ENCODE results near the gene CTTNBP2.

CTTNBP2 gene

DNA sequence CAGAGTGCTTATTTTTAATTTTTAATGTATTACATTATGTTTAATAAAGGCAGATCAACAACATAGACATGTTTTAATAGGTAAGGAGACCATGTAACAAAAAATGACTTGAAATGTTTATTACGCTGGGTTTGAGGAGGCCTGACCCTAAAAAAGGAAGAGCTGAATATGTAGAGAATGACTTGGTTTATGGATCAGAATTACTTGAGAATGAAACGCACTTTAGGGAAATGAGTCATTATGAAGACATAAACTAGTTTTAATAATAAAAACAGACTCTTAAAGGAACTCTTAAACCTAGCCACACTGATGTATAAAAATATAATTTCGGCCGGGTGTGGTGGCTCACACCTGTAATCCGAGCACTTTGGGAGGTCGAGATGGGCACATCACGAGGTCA lies 56.5 kb downstream of the CTTNBP2 start:
- H4K12ac ChIP-seq (ENCODE audit: low read depth, low read length) = no peak overlapping the region
- H4K91ac ChIP-seq (ENCODE audit: low read depth, low read length) = no peak overlapping the region
- no peak overlapping the region for H3K18ac ChIP-seq (ENCODE audit: low read length)
- no peak overlapping the region for H3K23ac ChIP-seq (ENCODE audit: low read length)
- no peak overlapping the region for H3K27ac ChIP-seq (ENCODE audit: low read depth, low read length)
- no peak overlapping the region for H2BK5ac ChIP-seq (ENCODE audit: low read depth, low read length, poor library complexity)
- DNase-seq = no peak
- no peaks in the 10 kb centered on the region for H3K79me2 ChIP-seq (ENCODE audit: control insufficient read depth, insufficient read depth, low read length, poor library complexity)
- no peaks in the 10 kb centered on the region for H3K27me3 ChIP-seq (ENCODE audit: insufficient read depth, low read length)
- no peaks in the 10 kb centered on the region for H3K9me3 ChIP-seq (ENCODE audit: insufficient read depth, low read depth, low read length)
- H3K79me1 ChIP-seq (ENCODE audit: low read length) = no peaks in the 10 kb centered on the region
- H3K9ac ChIP-seq (ENCODE audit: low read length) = no peak overlapping the region
- H3K4ac ChIP-seq (ENCODE audit: low read depth, low read length) = no peak overlapping the region
- H2BK12ac ChIP-seq (ENCODE audit: low read length) = no peak overlapping the region
- no CpG with 5 or more reads among the region's 7 CpGs for WGBS (ENCODE audit: extremely low coverage, insufficient coverage, insufficient read length)
- H3K4me3 ChIP-seq (ENCODE audit: low read depth, low read length) = no peak overlapping the region
- H2AFZ ChIP-seq (ENCODE audit: insufficient read depth, low read length, poor library complexity) = no peak overlapping the region
- no peak overlapping the region for H2BK120ac ChIP-seq (ENCODE audit: insufficient read depth, low read length, poor library complexity)
- no peaks in the 10 kb centered on the region for H3K36me3 ChIP-seq (ENCODE audit: control insufficient read depth in 1 of 2, insufficient read depth in 2 of 2, low read length in 2 of 2)
- H4K8ac ChIP-seq (ENCODE audit: low read depth, low read length) = no peak overlapping the region
- H2AK5ac ChIP-seq (ENCODE audit: low read length) = no peak overlapping the region
- H3K14ac ChIP-seq (ENCODE audit: low read length) = no peak overlapping the region
- no peak overlapping the region for H3K4me2 ChIP-seq (ENCODE audit: low read length)
- peaks cover 0 to 3% of the 10 kb centered on the region in 2 experiments for H3K4me1 ChIP-seq (ENCODE audit: control insufficient read depth in 1 of 2, insufficient read depth in 2 of 2, low read length in 2 of 2)

DNA sequence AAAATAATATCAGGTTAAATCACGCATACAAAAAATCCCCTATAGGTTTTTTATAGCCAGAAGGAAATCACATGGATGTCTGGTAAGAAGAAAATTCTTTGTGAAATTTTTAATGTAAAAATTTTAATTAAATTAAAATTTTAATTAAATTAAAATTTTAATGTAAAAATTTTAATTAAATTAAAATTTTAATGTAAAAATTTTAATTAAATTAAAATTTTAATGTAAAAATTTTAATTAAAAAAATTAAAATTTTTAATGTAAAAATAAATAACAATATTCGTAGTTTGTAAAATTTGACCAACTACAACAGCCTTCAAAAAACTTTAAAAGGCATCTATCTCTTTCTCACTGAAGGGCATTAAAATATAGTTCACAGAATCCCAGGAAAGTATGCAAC lies 61.5 kb downstream of the CTTNBP2 start:
- H2BK12ac ChIP-seq (ENCODE audit: low read length) = no peak overlapping the region
- no peak overlapping the region for H2AFZ ChIP-seq (ENCODE audit: insufficient read depth, low read length, poor library complexity)
- no peak overlapping the region for H3K4me3 ChIP-seq (ENCODE audit: low read depth, low read length)
- H3K27me3 ChIP-seq (ENCODE audit: insufficient read depth, low read length) = no peaks in the 10 kb centered on the region
- no peak overlapping the region for H3K23ac ChIP-seq (ENCODE audit: low read length)
- H3K79me2 ChIP-seq (ENCODE audit: control insufficient read depth, insufficient read depth, low read length, poor library complexity) = no peaks in the 10 kb centered on the region
- H3K27ac ChIP-seq (ENCODE audit: low read depth, low read length) = no peak overlapping the region
- peaks cover 0 to 2% of the 10 kb centered on the region in 2 experiments for H3K36me3 ChIP-seq (ENCODE audit: control insufficient read depth in 1 of 2, insufficient read depth in 2 of 2, low read length in 2 of 2)
- H2BK120ac ChIP-seq (ENCODE audit: insufficient read depth, low read length, poor library complexity) = no peak overlapping the region
- H2BK5ac ChIP-seq (ENCODE audit: low read depth, low read length, poor library complexity) = no peak overlapping the region
- peaks cover 3 to 6% of the 10 kb centered on the region in 2 experiments for H3K4me1 ChIP-seq (ENCODE audit: control insufficient read depth in 1 of 2, insufficient read depth in 2 of 2, low read length in 2 of 2)
- DNase-seq = no peak
- no peaks in the 10 kb centered on the region for H3K9me3 ChIP-seq (ENCODE audit: insufficient read depth, low read depth, low read length)
- no peak overlapping the region for H4K91ac ChIP-seq (ENCODE audit: low read depth, low read length)
- WGBS (ENCODE audit: extremely low coverage, insufficient coverage, insufficient read length) = no CpG with 5 or more reads among the region's 2 CpGs
- H3K4ac ChIP-seq (ENCODE audit: low read depth, low read length) = no peak overlapping the region
- H3K14ac ChIP-seq (ENCODE audit: low read length) = no peak overlapping the region
- H3K9ac ChIP-seq (ENCODE audit: low read length) = no peak overlapping the region
- no peak overlapping the region for H3K18ac ChIP-seq (ENCODE audit: low read length)
- no peak overlapping the region for H4K12ac ChIP-seq (ENCODE audit: low read depth, low read length)
- H2AK5ac ChIP-seq (ENCODE audit: low read length) = no peak overlapping the region
- no peak overlapping the region for H4K8ac ChIP-seq (ENCODE audit: low read depth, low read length)
- H3K79me1 ChIP-seq (ENCODE audit: low read length) = no peaks in the 10 kb centered on the region
- H3K4me2 ChIP-seq (ENCODE audit: low read length) = no peak overlapping the region

DNA sequence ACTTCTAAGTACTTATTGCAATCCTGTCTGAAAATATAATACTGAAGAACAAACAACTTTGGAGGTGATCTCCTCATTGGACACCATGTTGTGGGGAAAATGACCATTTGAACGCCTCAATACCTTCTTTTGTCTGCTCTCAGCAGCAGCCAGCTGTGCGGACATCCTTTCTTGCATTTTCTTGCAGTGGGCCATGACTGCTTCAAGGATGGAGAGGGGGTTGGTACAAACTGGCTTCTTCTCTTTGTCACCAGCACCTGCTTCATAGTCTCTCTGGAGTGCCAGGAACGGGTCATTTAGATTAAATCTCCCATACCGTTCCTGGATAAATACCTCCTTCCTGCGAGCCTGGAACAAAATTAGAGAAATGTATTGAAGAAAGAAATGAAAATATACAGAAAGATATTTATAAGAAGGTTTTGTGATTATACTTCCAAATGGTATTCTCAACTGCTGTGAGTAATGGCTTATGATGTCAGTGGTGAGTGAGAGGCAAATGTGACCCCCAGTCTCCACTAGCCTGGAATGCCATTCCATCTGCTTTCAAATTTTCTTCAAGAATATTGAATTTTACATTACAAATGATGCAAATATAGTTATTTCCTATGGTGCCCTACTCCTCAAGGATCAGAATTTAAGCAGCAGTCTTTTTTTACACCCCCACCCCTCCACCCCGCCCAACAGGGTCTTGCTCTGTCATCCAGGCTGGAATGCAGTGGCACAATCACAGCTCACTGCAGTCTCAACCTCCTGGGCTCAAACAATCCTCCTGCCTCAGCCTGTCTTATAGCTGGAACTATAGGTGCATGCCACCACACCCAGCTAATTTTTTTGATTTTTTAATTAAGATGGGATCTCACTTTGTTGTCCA lies 62.4 kb downstream of the CTTNBP2 start:
- H3K14ac ChIP-seq (ENCODE audit: low read length) = no peak overlapping the region
- peaks cover 3 to 6% of the 10 kb centered on the region in 2 experiments for H3K4me1 ChIP-seq (ENCODE audit: control insufficient read depth in 1 of 2, insufficient read depth in 2 of 2, low read length in 2 of 2)
- H3K23ac ChIP-seq (ENCODE audit: low read length) = no peak overlapping the region
- no peaks in the 10 kb centered on the region for H3K79me2 ChIP-seq (ENCODE audit: control insufficient read depth, insufficient read depth, low read length, poor library complexity)
- H4K12ac ChIP-seq (ENCODE audit: low read depth, low read length) = no peak overlapping the region
- H2BK12ac ChIP-seq (ENCODE audit: low read length) = peak overlapping the region; percentile 7
- no peak overlapping the region for H3K4me2 ChIP-seq (ENCODE audit: low read length)
- peak in 1 of 2 donors; percentile 27 for DNase-seq
- H3K27ac ChIP-seq (ENCODE audit: low read depth, low read length) = peak overlapping the region; percentile 53
- no peaks in the 10 kb centered on the region for H3K9me3 ChIP-seq (ENCODE audit: insufficient read depth, low read depth, low read length)
- no peak overlapping the region for H3K9ac ChIP-seq (ENCODE audit: low read length)
- H4K8ac ChIP-seq (ENCODE audit: low read depth, low read length) = no peak overlapping the region
- no peaks in the 10 kb centered on the region for H3K79me1 ChIP-seq (ENCODE audit: low read length)
- no peaks in the 10 kb centered on the region for H3K27me3 ChIP-seq (ENCODE audit: insufficient read depth, low read length)
- H4K91ac ChIP-seq (ENCODE audit: low read depth, low read length) = no peak overlapping the region
- H2AK5ac ChIP-seq (ENCODE audit: low read length) = no peak overlapping the region
- H2BK5ac ChIP-seq (ENCODE audit: low read depth, low read length, poor library complexity) = no peak overlapping the region
- H2AFZ ChIP-seq (ENCODE audit: insufficient read depth, low read length, poor library complexity) = no peak overlapping the region
- no peak overlapping the region for H3K4me3 ChIP-seq (ENCODE audit: low read depth, low read length)
- H2BK120ac ChIP-seq (ENCODE audit: insufficient read depth, low read length, poor library complexity) = no peak overlapping the region
- H3K18ac ChIP-seq (ENCODE audit: low read length) = no peak overlapping the region
- WGBS (ENCODE audit: extremely low coverage, insufficient coverage, insufficient read length) = no CpG with 5 or more reads among the region's 6 CpGs
- no peak overlapping the region for H3K4ac ChIP-seq (ENCODE audit: low read depth, low read length)
- H3K36me3 ChIP-seq (ENCODE audit: control insufficient read depth in 1 of 2, insufficient read depth in 2 of 2, low read length in 2 of 2) = peaks cover 0 to 2% of the 10 kb centered on the region in 2 experiments

DNA sequence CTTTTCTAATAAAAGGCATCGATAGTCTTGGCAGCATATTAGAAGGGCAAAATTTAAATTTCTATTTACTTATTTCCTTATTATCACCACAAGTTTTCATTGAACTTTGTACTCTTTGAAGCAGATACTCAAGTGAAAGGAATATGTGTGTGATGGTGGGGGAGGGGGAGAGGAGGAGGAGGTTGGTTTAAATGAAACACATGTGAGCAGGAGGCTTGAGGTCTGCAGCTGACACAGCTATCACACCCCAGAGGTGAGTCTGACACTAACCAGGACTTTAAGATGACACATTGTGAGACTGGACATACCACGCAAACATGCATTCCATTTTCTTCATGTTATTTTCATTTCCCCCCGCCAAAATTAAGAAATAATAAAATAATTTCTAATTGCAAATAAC lies 63.3 kb downstream of the CTTNBP2 start:
- no CpG with 5 or more reads among the region's 3 CpGs for WGBS (ENCODE audit: extremely low coverage, insufficient coverage, insufficient read length)
- H3K9ac ChIP-seq (ENCODE audit: low read length) = no peak overlapping the region
- H3K79me2 ChIP-seq (ENCODE audit: control insufficient read depth, insufficient read depth, low read length, poor library complexity) = no peaks in the 10 kb centered on the region
- no peak overlapping the region for H4K12ac ChIP-seq (ENCODE audit: low read depth, low read length)
- no peak overlapping the region for H3K27ac ChIP-seq (ENCODE audit: low read depth, low read length)
- H3K4me1 ChIP-seq (ENCODE audit: control insufficient read depth in 1 of 2, insufficient read depth in 2 of 2, low read length in 2 of 2) = peaks cover 3 to 6% of the 10 kb centered on the region in 2 experiments
- H3K4me2 ChIP-seq (ENCODE audit: low read length) = no peak overlapping the region
- H3K27me3 ChIP-seq (ENCODE audit: insufficient read depth, low read length) = no peaks in the 10 kb centered on the region
- no peak overlapping the region for H3K18ac ChIP-seq (ENCODE audit: low read length)
- H4K8ac ChIP-seq (ENCODE audit: low read depth, low read length) = no peak overlapping the region
- H3K14ac ChIP-seq (ENCODE audit: low read length) = no peak overlapping the region
- H3K4ac ChIP-seq (ENCODE audit: low read depth, low read length) = no peak overlapping the region
- no peak overlapping the region for H3K23ac ChIP-seq (ENCODE audit: low read length)
- H2AK5ac ChIP-seq (ENCODE audit: low read length) = no peak overlapping the region
- peaks cover 0 to 2% of the 10 kb centered on the region in 2 experiments for H3K36me3 ChIP-seq (ENCODE audit: control insufficient read depth in 1 of 2, insufficient read depth in 2 of 2, low read length in 2 of 2)
- DNase-seq = no peak
- H4K91ac ChIP-seq (ENCODE audit: low read depth, low read length) = no peak overlapping the region
- no peak overlapping the region for H2AFZ ChIP-seq (ENCODE audit: insufficient read depth, low read length, poor library complexity)
- no peak overlapping the region for H3K4me3 ChIP-seq (ENCODE audit: low read depth, low read length)
- no peaks in the 10 kb centered on the region for H3K9me3 ChIP-seq (ENCODE audit: insufficient read depth, low read depth, low read length)
- H3K79me1 ChIP-seq (ENCODE audit: low read length) = no peaks in the 10 kb centered on the region
- no peak overlapping the region for H2BK120ac ChIP-seq (ENCODE audit: insufficient read depth, low read length, poor library complexity)
- H2BK5ac ChIP-seq (ENCODE audit: low read depth, low read length, poor library complexity) = no peak overlapping the region
- no peak overlapping the region for H2BK12ac ChIP-seq (ENCODE audit: low read length)

Measured in trophoblast cell (in vitro differentiated cells and primary cell).